H9 (cell line): ENCODE results near the gene CA12. TPM values are rescaled to one million over a fixed set of nuclear protein-coding genes. Genes with fewer than 3 reads are reported as not detected.

ENCODE experiments used
- DNase-seq: peaks from one replicate; pipeline ENCODE4 v3.0.0-alpha.2; 2017
- H2AFZ ChIP-seq: one replicate; pipeline ENCODE4 v1.6.1; 2013; ENCODE audit warnings: mild to moderate bottlenecking, low read length, control low read depth, moderate library complexity
- H2AK5ac ChIP-seq: 2 replicates; pipeline ENCODE4 v1.6.1; 2013; ENCODE audit warnings: low read length, control low read depth, mixed read lengths; ENCODE audit not compliant: insufficient read length
- H2BK120ac ChIP-seq: one replicate; pipeline ENCODE4 v1.6.1; 2013; ENCODE audit warnings: low read depth, mild to moderate bottlenecking, low read length, control low read depth, inconsistent platforms; ENCODE audit not compliant: poor library complexity, severe bottlenecking
- H2BK12ac ChIP-seq: 2 replicates; pipeline ENCODE4 v1.6.1; 2013; ENCODE audit warnings: low read length, control low read depth, mixed read lengths, low read depth; ENCODE audit not compliant: insufficient read length
- H2BK15ac ChIP-seq: 2 replicates; pipeline ENCODE4 v1.6.1; 2013; ENCODE audit warnings: low read depth, low read length, control low read depth
- H2BK20ac ChIP-seq: one replicate; pipeline ENCODE4 v1.6.1; 2013; ENCODE audit warnings: low read depth, mild to moderate bottlenecking, low read length, control low read depth, inconsistent platforms; ENCODE audit not compliant: poor library complexity, severe bottlenecking
- H2BK5ac ChIP-seq: 2 replicates; pipeline ENCODE4 v1.6.1; 2013; ENCODE audit warnings: low read length, control low read depth, mixed read lengths; ENCODE audit not compliant: insufficient read length
- H3K14ac ChIP-seq: 2 replicates; pipeline ENCODE4 v1.6.1; 2013; ENCODE audit warnings: low read length, control low read depth; ENCODE audit not compliant: insufficient read depth
- H3K18ac ChIP-seq: 2 replicates; pipeline ENCODE4 v1.6.1; 2013; ENCODE audit warnings: low read depth, mild to moderate bottlenecking, mixed read lengths, low read length, control low read depth; ENCODE audit not compliant: insufficient read length
- H3K23ac ChIP-seq: 2 replicates; pipeline ENCODE4 v1.6.1; 2013; ENCODE audit warnings: low read length, control low read depth, mixed read lengths, low read depth; ENCODE audit not compliant: insufficient read length
- H3K23me2 ChIP-seq: 2 replicates; pipeline ENCODE4 v1.6.1; 2013; ENCODE audit warnings: low read depth, mild to moderate bottlenecking, mixed read lengths, low read length, control low read depth; ENCODE audit not compliant: insufficient read length, poor library complexity, severe bottlenecking
- H3K27ac ChIP-seq: 2 replicates; pipeline ENCODE4 v1.5.1; 2013; ENCODE audit warnings: low read length, control low read depth, mixed read lengths, low read depth; ENCODE audit not compliant: insufficient read length
- H3K27me3 ChIP-seq: 2 replicates; pipeline ENCODE4 v1.6.1; 2013; ENCODE audit warnings: low read length, control low read depth, inconsistent platforms; ENCODE audit not compliant: insufficient read depth
- H3K4ac ChIP-seq: 2 replicates; pipeline ENCODE4 v1.6.1; 2013; ENCODE audit warnings: low read depth, mild to moderate bottlenecking, control low read depth, inconsistent platforms, low read length, moderate library complexity
- H3K4me1 ChIP-seq: 2 replicates; pipeline ENCODE4 v1.6.1; 2013; ENCODE audit warnings: low read length, control low read depth, inconsistent platforms; ENCODE audit not compliant: insufficient read depth
- H3K4me2 ChIP-seq: 2 replicates; pipeline ENCODE4 v1.6.1; 2013; ENCODE audit warnings: low read length, control low read depth, mixed read lengths; ENCODE audit not compliant: insufficient read length, insufficient read depth
- H3K56ac ChIP-seq: 2 replicates; pipeline ENCODE4 v1.6.1; 2013; ENCODE audit warnings: low read depth, mild to moderate bottlenecking, mixed read lengths, low read length, control low read depth; ENCODE audit not compliant: insufficient read length
- H3K79me1 ChIP-seq: 2 replicates; pipeline ENCODE4 v1.6.1; 2013; ENCODE audit warnings: low read depth, mild to moderate bottlenecking, moderate library complexity, low read length, control low read depth, inconsistent platforms; ENCODE audit not compliant: insufficient read depth, poor library complexity, severe bottlenecking
- H3K79me2 ChIP-seq: 2 replicates; pipeline ENCODE4 v1.6.1; 2013; ENCODE audit warnings: low read length, control low read depth, inconsistent platforms; ENCODE audit not compliant: insufficient read depth
- H3K9ac ChIP-seq: 2 replicates; pipeline ENCODE4 v1.6.1; 2013; ENCODE audit warnings: low read length, control low read depth, mixed read lengths; ENCODE audit not compliant: insufficient read length; ENCODE audit errors: extremely low read depth
- H3K9me3 ChIP-seq: one replicate; pipeline ENCODE4 v1.6.1; 2013; ENCODE audit warnings: low read depth, low read length, inconsistent platforms; ENCODE audit not compliant: control insufficient read depth
- H3T11ph ChIP-seq: one replicate; pipeline ENCODE4 v1.6.1; 2013; ENCODE audit warnings: mild to moderate bottlenecking, low read length, control low read depth, inconsistent platforms
- H4K20me1 ChIP-seq: one replicate; pipeline ENCODE4 v1.6.1; 2013; ENCODE audit not compliant: control insufficient read depth, insufficient read length, insufficient read depth
- H4K5ac ChIP-seq: 2 replicates; pipeline ENCODE4 v1.6.1; 2013; ENCODE audit warnings: low read depth, mild to moderate bottlenecking, mixed read lengths, low read length, control low read depth; ENCODE audit not compliant: insufficient read length
- H4K8ac ChIP-seq: replicated peaks from 2 replicates; pipeline ENCODE4 v1.6.1; 2013; ENCODE audit warnings: low read length, control low read depth, mixed read lengths, low read depth; ENCODE audit not compliant: insufficient read length
- H4K91ac ChIP-seq: 2 replicates; pipeline ENCODE4 v1.6.1; 2013; ENCODE audit warnings: low read depth, mild to moderate bottlenecking, moderate library complexity, mixed read lengths, low read length, control low read depth; ENCODE audit not compliant: insufficient read length
- H3K27ac Mint-ChIP-seq, 3 experiments: 2 replicates in 2 of 3; 3 replicates in 1 of 3; pipeline ENCODE4 v1.8.0; 2020 to 2021; ENCODE audit warnings: mixed read lengths in 3 of 3, mild to moderate bottlenecking in 1 of 3, moderate library complexity in 1 of 3
- H3K27me3 Mint-ChIP-seq: 2 replicates; pipeline ENCODE4 v1.8.0; 2021; ENCODE audit warnings: low read depth, mild to moderate bottlenecking, moderate library complexity, mixed read lengths
- H3K36me3 Mint-ChIP-seq, 3 experiments: 2 replicates in 2 of 3; 3 replicates in 1 of 3; pipeline ENCODE4 v1.8.0; 2020 to 2021; ENCODE audit warnings: low read depth in 3 of 3, mixed read lengths in 3 of 3; ENCODE audit not compliant: insufficient read depth in 1 of 3
- H3K4me1 Mint-ChIP-seq, 2 experiments: 2 replicates each; pipeline ENCODE4 v1.8.0; 2020; ENCODE audit warnings: mixed read lengths in 2 of 2
- H3K4me3 Mint-ChIP-seq, 2 experiments: 2 replicates in 1 of 2; 3 replicates in 1 of 2; pipeline ENCODE4 v1.8.0; 2020 to 2021; ENCODE audit warnings: mild to moderate bottlenecking in 2 of 2, mixed read lengths in 2 of 2, moderate library complexity in 1 of 2
- H3K9me3 Mint-ChIP-seq, 2 experiments: 2 replicates in 1 of 2; 3 replicates in 1 of 2; pipeline ENCODE4 v1.8.0; 2020; ENCODE audit warnings: mild to moderate bottlenecking in 2 of 2, mixed read lengths in 2 of 2, moderate library complexity in 1 of 2
- WGBS: extraction: QIAGEN DNeasy Blood & Tissue Kit; methylation state at CpG from one replicate; pipeline ENCODE4 v1.1.7; 2013; ENCODE audit warnings: missing lambda C conversion rate, low lambda C conversion rate, mixed read lengths; ENCODE audit not compliant: insufficient read length; ENCODE audit errors: extremely low coverage; 5-methylcytosine and 5-hydroxymethylcytosine counted together
- total RNA-seq: library from RNA; stranded (reverse); gene quantifications from 2 replicates; pipeline ENCODE4 v1.2.1, GENCODE V29; 2021
- TF ChIP-seq, protein P1 (sequence below): fragments of 200-600 bp; sonication (generic); conservative IDR thresholded peaks from 3 replicates; pipeline ENCODE4 v1.8.0; 2021; ENCODE audit warnings: antibody characterized with exemption, mild to moderate bottlenecking

The CA12 gene
- total RNA-seq, 1 experiment from 2014 or later, result 0.68 TPM

DNA sequence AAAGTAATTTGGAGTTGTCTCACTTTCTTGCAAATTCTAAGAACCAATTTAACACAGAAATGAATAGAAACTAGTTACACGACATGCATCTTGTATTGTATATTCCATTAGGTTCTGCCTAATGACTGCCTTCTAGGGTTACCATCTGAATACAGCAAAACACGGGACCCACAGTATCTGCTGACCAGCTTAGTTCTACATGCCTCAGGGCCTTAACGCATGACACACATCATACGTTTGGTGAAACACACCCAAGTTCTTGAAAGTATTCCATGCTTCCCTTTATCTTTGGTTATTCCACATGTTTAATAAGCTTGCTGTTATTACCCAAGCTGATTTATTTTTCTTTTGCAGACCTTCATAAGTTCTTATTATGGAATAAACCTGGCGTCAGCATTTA, 76.4 kb downstream of the CA12 start:
- no peak overlapping the region for H2BK120ac ChIP-seq
- H3K4ac ChIP-seq, result no peak overlapping the region
- peaks cover 0 to 16% (median 6%) of the 10 kb centered on the region in 3 experiments; a peak in 3 of 7 replicates for H3K36me3 Mint-ChIP-seq
- no peak overlapping the region for H2BK15ac ChIP-seq
- H3K79me1 ChIP-seq, result no peaks in the 10 kb centered on the region
- H2BK12ac ChIP-seq, result no peak overlapping the region
- H4K91ac ChIP-seq, result no peak overlapping the region
- H3K27me3 ChIP-seq, result no peaks in the 10 kb centered on the region
- no peak overlapping the region for H3K56ac ChIP-seq
- no peaks in the 10 kb centered on the region for H3K27me3 Mint-ChIP-seq
- no peak overlapping the region for H2AK5ac ChIP-seq
- no peak overlapping the region for H3K23ac ChIP-seq
- TF ChIP-seq, protein P1, sequence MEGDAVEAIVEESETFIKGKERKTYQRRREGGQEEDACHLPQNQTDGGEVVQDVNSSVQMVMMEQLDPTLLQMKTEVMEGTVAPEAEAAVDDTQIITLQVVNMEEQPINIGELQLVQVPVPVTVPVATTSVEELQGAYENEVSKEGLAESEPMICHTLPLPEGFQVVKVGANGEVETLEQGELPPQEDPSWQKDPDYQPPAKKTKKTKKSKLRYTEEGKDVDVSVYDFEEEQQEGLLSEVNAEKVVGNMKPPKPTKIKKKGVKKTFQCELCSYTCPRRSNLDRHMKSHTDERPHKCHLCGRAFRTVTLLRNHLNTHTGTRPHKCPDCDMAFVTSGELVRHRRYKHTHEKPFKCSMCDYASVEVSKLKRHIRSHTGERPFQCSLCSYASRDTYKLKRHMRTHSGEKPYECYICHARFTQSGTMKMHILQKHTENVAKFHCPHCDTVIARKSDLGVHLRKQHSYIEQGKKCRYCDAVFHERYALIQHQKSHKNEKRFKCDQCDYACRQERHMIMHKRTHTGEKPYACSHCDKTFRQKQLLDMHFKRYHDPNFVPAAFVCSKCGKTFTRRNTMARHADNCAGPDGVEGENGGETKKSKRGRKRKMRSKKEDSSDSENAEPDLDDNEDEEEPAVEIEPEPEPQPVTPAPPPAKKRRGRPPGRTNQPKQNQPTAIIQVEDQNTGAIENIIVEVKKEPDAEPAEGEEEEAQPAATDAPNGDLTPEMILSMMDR, result no peak
- H3K23me2 ChIP-seq, result no peaks in the 10 kb centered on the region
- H3K9me3 ChIP-seq, result no peaks in the 10 kb centered on the region
- DNase-seq, result no peak
- H3K9ac ChIP-seq, result no peak overlapping the region
- peaks cover 2 to 7% of the 10 kb centered on the region in 2 experiments; a peak in 1 of 4 replicates for H3K4me1 Mint-ChIP-seq
- H3K9me3 Mint-ChIP-seq, result no peaks in the 10 kb centered on the region
- H2BK20ac ChIP-seq, result no peak overlapping the region
- no peak overlapping the region for H3K4me2 ChIP-seq
- H3T11ph ChIP-seq, result no peak overlapping the region
- H2BK5ac ChIP-seq, result no peak overlapping the region
- no peak overlapping the region for H2AFZ ChIP-seq
- no peak overlapping the region for H4K8ac ChIP-seq
- no peak overlapping the region for H3K14ac ChIP-seq
- no peak overlapping the region for H3K4me3 Mint-ChIP-seq
- H3K79me2 ChIP-seq, result no peaks in the 10 kb centered on the region
- no CpG with 5 or more reads among the region's 5 CpGs for WGBS
- H4K5ac ChIP-seq, result no peak overlapping the region
- H3K18ac ChIP-seq, result no peak overlapping the region
- H4K20me1 ChIP-seq, result no peaks in the 10 kb centered on the region
- no peak overlapping the region for H3K27ac ChIP-seq
- no peak overlapping the region for H3K27ac Mint-ChIP-seq
- H3K4me1 ChIP-seq, result no peaks in the 10 kb centered on the region
